Measurements from ENCODE around the gene ASTN2.

GRCh38 chr9:116435706-116436105, 979.2 kb downstream of the ASTN2 start:
- TF ChIP-seq CTCF (IDR thresholded peaks at IDR 0.05) (no peak), POLR2A (IDR thresholded peaks at IDR 0.05) (no peak)
